WTC11 (cell line): ENCODE data around the gene SPDYC. TPM values are rescaled to one million over a fixed set of nuclear protein-coding genes. Genes with fewer than 3 reads are reported as not detected.

Experiments
- ATAC-seq: fragments of 200-7000 bp; cut with Tn5 transposase; 2 replicates; pipeline ENCODE4 v1.10.0; 2021; ENCODE audit warnings: mild to moderate bottlenecking, moderate library complexity
- CTCF ChIA-PET: fragments of 300-600 bp; sonication (Branson Sonifier 250); formaldehyde crosslinking; loops from one replicate; lab custom pipeline; 2021; ENCODE audit warnings: antibody characterized with exemption; lab: Charles Lee
- POLR2A ChIA-PET: fragments of 350-600 bp; sonication (Branson Sonifier 250); formaldehyde crosslinking; loops from one replicate; lab custom pipeline; 2021; ENCODE audit warnings: antibody characterized with exemption; lab: Charles Lee
- DNase-seq: peaks from one replicate; pipeline ENCODE4 v3.0.0; 2021; ENCODE audit warnings: low spot score
- H3K27ac Mint-ChIP-seq: 2 replicates; pipeline ENCODE4 v1.8.0; 2021; ENCODE audit warnings: mixed read lengths
- H3K27me3 Mint-ChIP-seq: 2 replicates; pipeline ENCODE4 v1.8.0; 2021; ENCODE audit warnings: low read depth, mild to moderate bottlenecking, moderate library complexity, mixed read lengths
- H3K36me3 Mint-ChIP-seq: 2 replicates; pipeline ENCODE4 v1.8.0; 2021; ENCODE audit warnings: mixed read lengths
- H3K4me1 Mint-ChIP-seq: 2 replicates; pipeline ENCODE4 v1.8.0; 2022; ENCODE audit warnings: mixed read lengths
- H3K4me3 Mint-ChIP-seq: 2 replicates; pipeline ENCODE4 v1.8.0; 2021; ENCODE audit warnings: mild to moderate bottlenecking, moderate library complexity, mixed read lengths
- H3K9me3 Mint-ChIP-seq: 2 replicates; pipeline ENCODE4 v1.8.0; 2021; ENCODE audit warnings: mixed read lengths
- CREM ChIP-seq: sonication (generic); formaldehyde crosslinking; IDR thresholded peaks from 2 replicates; pipeline ENCODE4 v1.8.1; 2022; ENCODE audit warnings: mild to moderate bottlenecking, missing genetic modification reagents, moderate library complexity
- GRHL2 ChIP-seq: fragments of 250-450 bp; sonication (Bioruptor Pico); IDR thresholded peaks from 2 replicates; pipeline ENCODE4 v1.8.0; 2022; ENCODE audit warnings: mild to moderate bottlenecking, moderate library complexity; ENCODE audit not compliant: insufficient replicate concordance, severe bottlenecking
- IRF2 ChIP-seq: sonication (generic); formaldehyde crosslinking; IDR thresholded peaks from 2 replicates; pipeline ENCODE4 v1.8.0; 2022; ENCODE audit warnings: low read depth, missing genetic modification reagents, borderline replicate concordance
- MXD4 ChIP-seq: fragments of 250-450 bp; sonication (Bioruptor Pico); IDR thresholded peaks from 2 replicates; pipeline ENCODE4 v1.8.0; 2021; ENCODE audit warnings: mild to moderate bottlenecking, moderate library complexity, borderline replicate concordance
- NR1H2 ChIP-seq: sonication (generic); formaldehyde crosslinking; IDR thresholded peaks from 2 replicates; pipeline ENCODE4 v1.9.0; 2021; ENCODE audit warnings: mild to moderate bottlenecking, moderate library complexity, missing genetic modification reagents
- NR3C1 ChIP-seq: sonication (generic); formaldehyde crosslinking; conservative IDR thresholded peaks from 2 replicates; pipeline ENCODE4 v1.8.1; 2023; ENCODE audit warnings: low read depth, mild to moderate bottlenecking, missing genetic modification reagents
- RORB ChIP-seq: fragments of 250-450 bp; sonication (Bioruptor Pico); IDR thresholded peaks from 2 replicates; pipeline ENCODE4 v1.9.0; 2021; ENCODE audit warnings: mild to moderate bottlenecking
- ZNF121 ChIP-seq: sonication (generic); formaldehyde crosslinking; IDR thresholded peaks from 2 replicates; pipeline ENCODE4 v1.8.0; 2023; ENCODE audit warnings: missing genetic modification reagents
- ZNF219 ChIP-seq: sonication (generic); formaldehyde crosslinking; IDR thresholded peaks from 2 replicates; pipeline ENCODE4 v1.8.0; 2023; ENCODE audit warnings: missing genetic modification reagents, mild to moderate bottlenecking, borderline replicate concordance
- ZNF317 ChIP-seq: sonication (generic); formaldehyde crosslinking; IDR thresholded peaks from 2 replicates; pipeline ENCODE4 v1.8.1; 2023; ENCODE audit warnings: low read depth, mild to moderate bottlenecking, moderate library complexity, missing genetic modification reagents, borderline replicate concordance
- ZNF396 ChIP-seq: fragments of 250-450 bp; sonication (Bioruptor Pico); IDR thresholded peaks from 2 replicates; pipeline ENCODE4 v1.8.0; 2021; ENCODE audit warnings: mild to moderate bottlenecking, moderate library complexity, borderline replicate concordance
- total RNA-seq: library from RNA; stranded (reverse); gene quantifications from 3 replicates; pipeline ENCODE4 v1.2.3, GENCODE V29; 2021
- TF ChIP-seq, protein P1 (sequence below): sonication (generic); formaldehyde crosslinking; IDR thresholded peaks from 2 replicates; pipeline ENCODE4 v1.8.1; 2023; ENCODE audit warnings: mild to moderate bottlenecking, missing genetic modification reagents, moderate library complexity
- TF ChIP-seq, protein P2 (sequence below): sonication (generic); formaldehyde crosslinking; IDR thresholded peaks from 2 replicates; pipeline ENCODE4 v1.8.1; 2023; ENCODE audit warnings: mild to moderate bottlenecking, moderate library complexity, missing genetic modification reagents
- TF ChIP-seq, protein P3 (sequence below): sonication (generic); formaldehyde crosslinking; IDR thresholded peaks from 2 replicates; pipeline ENCODE4 v1.8.1; 2023; ENCODE audit warnings: mild to moderate bottlenecking, missing genetic modification reagents
- TF ChIP-seq, protein P4 (sequence below): sonication (generic); formaldehyde crosslinking; conservative IDR thresholded peaks from 2 replicates; pipeline ENCODE4 v1.8.1; 2023; ENCODE audit warnings: mild to moderate bottlenecking, low read depth, missing genetic modification reagents, moderate library complexity

Gene SPDYC
- total RNA-seq, 1 experiment from 2014 or later: 0.35 TPM

DNA sequence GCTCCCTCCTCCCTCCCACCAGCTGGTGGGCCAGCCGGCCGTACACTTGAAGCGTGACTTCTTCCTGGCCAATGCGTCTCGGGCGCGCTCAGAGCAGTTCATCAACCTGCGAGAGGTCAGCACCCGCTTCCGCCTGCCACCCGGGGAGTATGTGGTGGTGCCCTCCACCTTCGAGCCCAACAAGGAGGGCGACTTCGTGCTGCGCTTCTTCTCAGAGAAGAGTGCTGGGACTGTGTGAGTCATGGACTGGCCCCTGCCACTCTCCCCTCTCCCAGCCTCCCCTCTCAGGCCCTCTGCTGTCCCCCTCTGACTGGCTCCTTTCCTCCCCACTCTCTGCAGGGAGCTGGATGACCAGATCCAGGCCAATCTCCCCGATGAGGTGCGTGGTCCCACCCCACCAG lies 36.4 kb downstream of the SPDYC start:
- DNase-seq: no peak
- Mint-ChIP-seq H3K9me3 (no peaks in the 10 kb centered on the region), H3K36me3 (peaks cover 41% of the 10 kb centered on the region)
- no peak for ATAC-seq
- no peak for TF ChIP-seq ZNF396 (CRISPR knock-in tag)
- TF ChIP-seq, protein P1, sequence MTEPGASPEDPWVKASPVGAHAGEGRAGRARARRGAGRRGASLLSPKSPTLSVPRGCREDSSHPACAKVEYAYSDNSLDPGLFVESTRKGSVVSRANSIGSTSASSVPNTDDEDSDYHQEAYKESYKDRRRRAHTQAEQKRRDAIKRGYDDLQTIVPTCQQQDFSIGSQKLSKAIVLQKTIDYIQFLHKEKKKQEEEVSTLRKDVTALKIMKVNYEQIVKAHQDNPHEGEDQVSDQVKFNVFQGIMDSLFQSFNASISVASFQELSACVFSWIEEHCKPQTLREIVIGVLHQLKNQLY: no peak
- no peak for TF ChIP-seq NR1H2
- TF ChIP-seq, protein P2, sequence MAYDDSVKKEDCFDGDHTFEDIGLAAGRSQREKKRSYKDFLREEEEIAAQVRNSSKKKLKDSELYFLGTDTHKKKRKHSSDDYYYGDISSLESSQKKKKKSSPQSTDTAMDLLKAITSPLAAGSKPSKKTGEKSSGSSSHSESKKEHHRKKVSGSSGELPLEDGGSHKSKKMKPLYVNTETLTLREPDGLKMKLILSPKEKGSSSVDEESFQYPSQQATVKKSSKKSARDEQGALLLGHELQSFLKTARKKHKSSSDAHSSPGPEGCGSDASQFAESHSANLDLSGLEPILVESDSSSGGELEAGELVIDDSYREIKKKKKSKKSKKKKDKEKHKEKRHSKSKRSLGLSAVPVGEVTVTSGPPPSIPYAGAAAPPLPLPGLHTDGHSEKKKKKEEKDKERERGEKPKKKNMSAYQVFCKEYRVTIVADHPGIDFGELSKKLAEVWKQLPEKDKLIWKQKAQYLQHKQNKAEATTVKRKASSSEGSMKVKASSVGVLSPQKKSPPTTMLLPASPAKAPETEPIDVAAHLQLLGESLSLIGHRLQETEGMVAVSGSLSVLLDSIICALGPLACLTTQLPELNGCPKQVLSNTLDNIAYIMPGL (CRISPR knock-in tag): no peak
- no peak for TF ChIP-seq MXD4 (CRISPR knock-in tag)
- no peak for TF ChIP-seq ZNF317 (CRISPR knock-in tag)
- no peak for TF ChIP-seq RORB (CRISPR knock-in tag)
- TF ChIP-seq IRF2 (CRISPR knock-in tag): no peak
- TF ChIP-seq, protein P3, sequence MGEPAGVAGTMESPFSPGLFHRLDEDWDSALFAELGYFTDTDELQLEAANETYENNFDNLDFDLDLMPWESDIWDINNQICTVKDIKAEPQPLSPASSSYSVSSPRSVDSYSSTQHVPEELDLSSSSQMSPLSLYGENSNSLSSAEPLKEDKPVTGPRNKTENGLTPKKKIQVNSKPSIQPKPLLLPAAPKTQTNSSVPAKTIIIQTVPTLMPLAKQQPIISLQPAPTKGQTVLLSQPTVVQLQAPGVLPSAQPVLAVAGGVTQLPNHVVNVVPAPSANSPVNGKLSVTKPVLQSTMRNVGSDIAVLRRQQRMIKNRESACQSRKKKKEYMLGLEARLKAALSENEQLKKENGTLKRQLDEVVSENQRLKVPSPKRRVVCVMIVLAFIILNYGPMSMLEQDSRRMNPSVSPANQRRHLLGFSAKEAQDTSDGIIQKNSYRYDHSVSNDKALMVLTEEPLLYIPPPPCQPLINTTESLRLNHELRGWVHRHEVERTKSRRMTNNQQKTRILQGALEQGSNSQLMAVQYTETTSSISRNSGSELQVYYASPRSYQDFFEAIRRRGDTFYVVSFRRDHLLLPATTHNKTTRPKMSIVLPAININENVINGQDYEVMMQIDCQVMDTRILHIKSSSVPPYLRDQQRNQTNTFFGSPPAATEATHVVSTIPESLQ: no peak
- TF ChIP-seq, protein P4, sequence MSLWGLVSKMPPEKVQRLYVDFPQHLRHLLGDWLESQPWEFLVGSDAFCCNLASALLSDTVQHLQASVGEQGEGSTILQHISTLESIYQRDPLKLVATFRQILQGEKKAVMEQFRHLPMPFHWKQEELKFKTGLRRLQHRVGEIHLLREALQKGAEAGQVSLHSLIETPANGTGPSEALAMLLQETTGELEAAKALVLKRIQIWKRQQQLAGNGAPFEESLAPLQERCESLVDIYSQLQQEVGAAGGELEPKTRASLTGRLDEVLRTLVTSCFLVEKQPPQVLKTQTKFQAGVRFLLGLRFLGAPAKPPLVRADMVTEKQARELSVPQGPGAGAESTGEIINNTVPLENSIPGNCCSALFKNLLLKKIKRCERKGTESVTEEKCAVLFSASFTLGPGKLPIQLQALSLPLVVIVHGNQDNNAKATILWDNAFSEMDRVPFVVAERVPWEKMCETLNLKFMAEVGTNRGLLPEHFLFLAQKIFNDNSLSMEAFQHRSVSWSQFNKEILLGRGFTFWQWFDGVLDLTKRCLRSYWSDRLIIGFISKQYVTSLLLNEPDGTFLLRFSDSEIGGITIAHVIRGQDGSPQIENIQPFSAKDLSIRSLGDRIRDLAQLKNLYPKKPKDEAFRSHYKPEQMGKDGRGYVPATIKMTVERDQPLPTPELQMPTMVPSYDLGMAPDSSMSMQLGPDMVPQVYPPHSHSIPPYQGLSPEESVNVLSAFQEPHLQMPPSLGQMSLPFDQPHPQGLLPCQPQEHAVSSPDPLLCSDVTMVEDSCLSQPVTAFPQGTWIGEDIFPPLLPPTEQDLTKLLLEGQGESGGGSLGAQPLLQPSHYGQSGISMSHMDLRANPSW (CRISPR knock-in tag): no peak
- no peak for TF ChIP-seq ZNF121 (CRISPR knock-in tag)
- no peak for TF ChIP-seq GRHL2
- TF ChIP-seq NR3C1 (CRISPR knock-in tag): no peak
- TF ChIP-seq, all 79 proteins: peak for 0
- H3K4me1 Mint-ChIP-seq: peaks cover 19% of the 10 kb centered on the region
- 0 out of 2 replicates have a peak overlapping the region, but pooled peaks have one; percentile 65 for H3K27ac Mint-ChIP-seq
- no peak overlapping the region for H3K4me3 Mint-ChIP-seq
- H3K27me3 Mint-ChIP-seq: no peaks in the 10 kb centered on the region
- POLR2A ChIA-PET: no interaction called here
- CTCF ChIA-PET: interaction anchor here (0.7 to 6.3 kb wide), 6 partner anchors 7 to 67 kb away, joined by 3 to 82 read pairs (median 4); partner anchors contain the start of gene CAPN1

DNA sequence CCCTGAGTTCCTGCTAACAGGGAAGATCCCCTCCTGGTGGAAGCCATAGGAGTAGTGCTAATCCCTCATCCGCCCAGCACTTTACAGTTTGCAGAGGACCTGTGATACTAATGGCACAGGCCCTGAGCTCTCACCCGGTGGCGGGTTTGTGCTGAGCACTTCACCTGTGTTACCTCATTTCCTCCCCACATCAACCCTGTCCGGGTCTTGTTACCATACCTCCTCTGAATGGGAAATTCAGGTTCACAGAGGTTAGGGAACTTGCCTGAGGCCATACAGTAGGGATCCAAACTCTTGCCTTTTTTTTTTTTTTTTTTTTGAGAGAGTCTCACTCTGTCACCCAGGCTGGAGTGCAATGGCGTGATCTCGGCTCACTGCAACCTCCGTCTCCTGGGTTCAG lies 36.9 kb downstream of the SPDYC start:
- TF ChIP-seq ZNF219 (CRISPR knock-in tag) (no peak), CREM (CRISPR knock-in tag) (no peak)
- H3K36me3 Mint-ChIP-seq: peaks cover 41% of the 10 kb centered on the region
- ATAC-seq: no peak
- H3K4me1 Mint-ChIP-seq: peaks cover 19% of the 10 kb centered on the region
- no peaks in the 10 kb centered on the region for H3K9me3 Mint-ChIP-seq
- ChIA-PET CTCF (interaction anchor here (0.7 to 6.3 kb wide), 7 partner anchors 7 to 66 kb away, joined by 3 to 82 read pairs (median 4); partner anchors contain the start of gene CAPN1), POLR2A (interaction anchor here (0.7 kb wide), 1 partner anchor 24 kb away, joined by 4 read pairs; no protein-coding TSS in a partner anchor)
- DNase-seq: no peak
- H3K27me3 Mint-ChIP-seq: no peaks in the 10 kb centered on the region
- no peak overlapping the region for H3K4me3 Mint-ChIP-seq
- H3K27ac Mint-ChIP-seq: peak overlapping the region; percentile 65; the same call in 1 of the 2 replicates
